Measurements from ENCODE around the gene ARID4B.
"Not testable (repeated sequence)": the region's sequence is repeated elsewhere in the genome, so short reads cannot be mapped to it uniquely, and the experiment has no call there.

The ARID4B gene

DNA sequence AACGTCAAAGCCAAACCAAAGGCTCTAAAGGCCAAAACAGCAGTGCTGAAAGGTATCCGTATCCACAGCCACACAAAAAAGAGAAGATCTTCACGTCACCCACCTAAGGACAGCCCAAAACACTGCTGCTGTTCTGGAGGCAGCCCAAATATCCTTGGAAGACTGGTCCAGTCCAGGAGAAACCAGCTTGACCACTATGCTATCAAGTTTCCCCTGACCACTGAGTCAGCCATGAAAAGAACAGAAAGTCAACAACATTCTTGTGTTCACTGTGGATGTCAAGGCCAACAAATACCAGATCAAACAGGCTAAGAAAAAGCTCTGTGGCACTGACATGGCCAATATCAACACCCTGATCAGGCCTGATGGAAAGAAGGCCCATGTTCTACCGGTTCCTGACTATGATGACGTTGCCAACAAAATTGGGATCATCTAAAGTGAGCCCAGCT lies 32.1 kb downstream of the ARID4B start:
- no peak for DNase-seq

- DNase-seq = no peak
Observed at GRCh38 chr1:235293322-235293942, 34.5 kb downstream of the ARID4B start.

DNA sequence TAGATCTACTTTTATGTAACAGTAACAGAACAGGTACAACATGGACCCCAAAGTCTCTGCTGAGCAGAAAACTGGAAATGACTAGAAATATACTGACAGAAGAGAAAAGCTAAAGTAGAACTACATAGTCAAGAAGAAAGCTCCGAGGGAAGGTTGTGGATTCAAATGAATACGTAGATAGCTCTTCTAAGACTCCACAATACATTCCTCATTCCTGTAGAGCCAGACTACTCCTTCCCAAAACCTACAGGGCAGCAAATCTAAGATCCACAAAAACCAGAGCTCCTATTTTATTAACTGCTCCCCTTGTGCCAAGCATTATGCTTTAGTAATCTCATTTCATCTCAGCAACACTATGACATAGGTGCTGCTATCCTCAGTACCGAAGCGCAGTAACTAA lies 35.2 kb downstream of the ARID4B start:
- no peak for DNase-seq

DNA sequence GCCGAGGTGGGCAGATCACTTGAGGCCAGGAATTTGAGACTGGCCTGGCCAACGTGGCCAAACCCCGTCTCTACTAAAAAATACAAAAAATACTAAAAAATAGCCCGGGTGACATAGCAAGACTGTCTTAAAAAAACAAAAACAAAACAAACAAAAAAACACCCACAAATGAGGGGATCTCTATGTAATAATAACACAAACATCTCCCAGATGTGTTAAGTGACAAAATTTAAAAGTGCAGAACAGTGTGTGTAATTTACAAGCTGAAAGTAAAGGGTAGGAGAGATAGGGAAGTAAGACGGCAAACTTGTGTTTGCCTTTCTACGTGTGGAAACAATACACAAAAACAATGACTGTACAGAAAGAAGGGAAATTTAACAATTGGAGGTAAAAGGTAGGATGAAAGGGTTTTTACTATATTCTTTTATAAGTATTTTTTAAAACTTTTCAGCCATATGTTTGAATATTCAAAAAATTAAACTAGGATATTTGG lies 36.3 kb downstream of the ARID4B start:
- no peak for DNase-seq

DNA sequence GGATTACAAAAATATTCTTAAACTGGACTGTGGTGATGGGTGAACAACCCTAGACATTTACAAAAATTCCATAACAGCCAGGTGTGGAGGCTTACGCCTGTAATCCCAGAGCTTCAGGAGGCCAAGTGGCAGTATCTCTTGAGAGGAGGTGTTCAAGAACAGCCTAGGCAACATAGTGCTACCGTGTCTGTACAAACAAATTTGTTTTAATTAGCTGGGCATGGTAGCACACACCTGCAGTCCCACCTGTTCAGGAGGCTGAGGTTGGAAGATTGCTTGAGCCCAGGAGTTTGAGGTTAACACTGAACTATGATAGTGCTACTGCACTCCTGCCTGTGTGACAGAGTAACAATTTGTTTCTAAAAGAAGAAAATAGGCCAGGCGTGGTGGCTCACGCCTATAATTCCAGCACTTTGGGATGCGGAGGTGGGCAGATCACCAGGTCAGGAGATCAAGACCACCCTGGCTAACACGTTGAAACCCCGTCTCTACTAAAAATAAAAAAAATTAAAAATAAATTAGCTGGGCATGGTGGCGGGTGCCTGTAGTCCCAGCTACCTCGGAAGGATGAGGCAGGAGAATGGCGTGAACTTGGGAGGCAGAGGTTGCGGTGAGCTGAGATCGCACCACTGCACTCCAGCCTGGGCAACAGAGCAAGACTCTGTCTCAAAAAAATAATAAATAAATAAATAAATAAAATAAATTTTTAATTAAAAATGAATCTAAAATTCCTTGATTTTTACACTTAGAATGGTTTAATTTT lies 37.1 kb downstream of the ARID4B start:
- DNase-seq = no peak

- DNase-seq = no peak
Observed at GRCh38 chr1:235289859-235290739, 37.9 kb downstream of the ARID4B start.

DNA sequence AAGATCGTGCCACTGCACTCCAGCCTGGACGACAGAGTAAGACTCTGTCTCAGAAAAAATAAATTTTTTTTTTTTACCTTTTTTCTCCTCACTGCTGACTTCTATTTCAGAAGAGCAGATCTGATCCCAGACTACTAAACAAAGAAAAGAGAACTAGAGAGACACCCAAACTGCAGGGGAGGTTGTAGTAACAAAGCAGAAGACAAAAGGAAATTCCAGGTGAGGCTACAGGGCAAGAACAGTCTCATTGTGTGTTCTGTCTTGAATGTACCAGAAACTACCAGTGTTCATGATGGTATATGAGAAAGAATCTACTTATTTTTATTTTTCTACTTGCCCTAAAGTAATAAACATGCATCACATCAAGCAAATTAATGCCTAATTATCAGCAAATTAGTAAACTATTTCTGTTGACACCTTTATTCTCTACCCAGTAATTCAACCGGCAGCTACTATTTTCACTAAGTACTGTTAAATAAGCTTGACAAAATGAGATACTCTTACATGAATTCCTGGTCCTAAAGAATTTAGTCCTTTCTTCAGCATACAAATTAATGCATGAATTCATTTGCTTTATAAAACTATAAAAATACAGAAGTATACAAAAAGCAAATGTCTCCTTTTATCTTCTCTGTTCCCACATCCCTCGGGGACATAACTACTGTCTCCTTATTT lies 40.6 kb downstream of the ARID4B start:
- DNase-seq = no peak

DNA sequence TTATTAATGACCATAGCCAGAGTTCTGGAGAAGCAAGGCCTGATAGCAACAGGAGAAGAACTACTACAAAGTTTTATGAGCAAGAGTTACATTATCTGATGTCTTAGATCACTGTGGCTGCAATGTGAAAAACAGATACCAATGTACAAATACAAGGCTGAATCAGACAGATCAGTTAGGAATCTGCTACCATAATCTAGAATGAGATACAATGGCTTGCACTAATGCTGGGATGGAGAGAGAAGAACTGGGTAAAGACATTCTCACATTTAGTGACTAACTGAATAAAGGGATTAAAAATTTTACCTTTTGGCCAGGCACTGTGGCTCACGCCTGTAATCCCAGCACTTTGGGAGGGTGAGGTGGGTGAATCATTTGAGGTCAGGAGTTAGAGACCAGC lies 41.3 kb downstream of the ARID4B start:
- no peak for DNase-seq

GRCh38 chr1:235284231-235284769 lies 43.7 kb downstream of the ARID4B start:
- DNase-seq = no peak

DNA sequence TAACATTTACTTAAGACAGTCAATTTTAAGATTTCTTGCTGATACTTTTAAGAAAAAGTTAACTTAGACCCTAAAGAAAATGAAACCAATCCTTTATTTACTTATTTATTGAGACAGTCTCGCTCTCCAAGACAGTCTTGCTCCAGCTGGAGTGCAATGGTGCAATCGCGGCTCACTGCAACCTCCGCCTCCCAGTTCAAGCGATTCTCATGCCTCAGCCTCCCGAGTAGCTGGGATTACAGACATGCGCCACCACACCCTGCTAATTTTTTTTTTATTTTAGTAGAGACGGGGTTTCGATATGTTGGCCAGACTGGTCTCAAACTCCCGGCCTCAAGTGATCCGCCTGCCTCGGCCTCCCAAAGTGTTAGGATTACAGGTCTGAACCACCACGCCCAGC lies 44.3 kb downstream of the ARID4B start:
- not testable (repeated sequence) for DNase-seq

- no peak for DNase-seq
Observed at GRCh38 chr1:235280467-235280866, 47.5 kb downstream of the ARID4B start.

DNA sequence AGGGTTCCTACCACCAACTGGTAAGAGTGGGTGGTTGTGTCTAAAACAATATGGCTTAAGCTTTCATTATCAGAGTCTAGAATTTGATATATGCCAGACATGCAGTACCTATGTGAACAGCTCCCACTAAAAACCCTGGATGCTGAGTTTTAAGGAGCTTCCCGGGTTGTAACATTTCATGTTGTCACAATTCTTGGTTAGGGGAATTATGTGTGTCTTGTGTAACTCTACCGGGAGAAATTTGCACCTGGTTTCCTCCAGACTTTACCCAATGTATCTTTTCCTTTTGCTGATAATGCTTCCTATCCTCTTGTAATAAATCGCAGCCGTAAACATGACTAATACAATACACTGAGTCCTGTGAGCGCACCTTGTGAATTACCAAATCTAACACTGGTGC lies 48.3 kb downstream of the ARID4B start:
- DNase-seq = no peak

DNA sequence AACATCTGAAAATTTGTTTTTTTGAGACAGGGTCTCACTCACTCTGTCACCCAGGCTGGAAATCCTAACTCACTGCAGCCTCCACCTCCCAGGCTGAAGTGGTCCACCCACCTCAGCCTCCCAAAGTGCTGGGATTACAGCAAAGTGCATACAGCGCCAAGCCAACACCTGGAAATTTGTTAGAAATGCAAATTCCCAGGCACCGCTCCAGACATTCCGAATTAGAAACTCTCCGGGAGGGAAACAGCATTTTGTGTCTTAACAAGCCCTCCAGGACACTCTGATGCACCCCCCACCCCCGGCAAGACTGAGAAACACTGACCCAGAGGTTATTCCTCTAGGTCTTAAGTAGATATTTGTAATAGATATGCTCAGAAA lies 49.1 kb downstream of the ARID4B start:
- no peak for DNase-seq

GRCh38 chr1:235278233-235278914 lies 49.6 kb downstream of the ARID4B start:
- DNase-seq = no peak

DNA sequence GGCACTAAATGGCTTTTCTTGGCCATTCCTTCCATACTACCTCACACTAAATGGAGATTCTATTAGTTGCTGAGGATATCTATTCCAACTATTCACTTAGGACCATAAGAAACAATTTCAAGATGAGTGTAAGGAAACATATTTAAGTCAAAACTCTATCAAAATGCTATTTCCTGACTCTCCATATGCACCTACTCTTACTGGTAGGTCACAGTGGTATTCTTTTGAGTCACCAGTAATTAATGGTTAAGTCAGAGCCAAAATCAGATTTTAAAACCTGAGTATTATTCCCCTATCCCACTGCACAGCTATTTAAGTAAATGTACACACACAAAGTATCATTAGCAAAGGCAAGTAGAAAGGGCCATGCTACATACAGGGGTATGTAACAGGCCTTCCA lies 50.3 kb downstream of the ARID4B start:
- DNase-seq = no peak

DNA sequence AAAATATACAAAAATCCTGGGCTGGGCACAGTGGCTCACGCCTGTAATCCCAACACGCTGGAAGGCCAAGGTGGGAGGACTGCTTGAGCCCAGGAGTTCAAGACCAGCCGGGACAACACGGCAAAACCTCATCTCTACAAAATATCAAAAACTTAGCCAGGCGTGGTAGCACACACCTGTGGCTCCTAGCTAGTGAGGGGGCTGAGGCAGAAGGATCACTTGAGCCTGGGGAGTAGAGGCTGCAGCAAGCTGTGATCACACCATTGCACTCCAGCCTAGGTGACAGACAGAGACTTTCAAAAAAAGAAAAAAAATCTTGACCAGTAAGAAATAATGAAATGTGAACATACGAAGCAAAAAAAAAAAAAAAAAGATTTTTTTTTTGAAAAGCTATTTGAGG lies 52.1 kb downstream of the ARID4B start:
- no peak for DNase-seq

DNA sequence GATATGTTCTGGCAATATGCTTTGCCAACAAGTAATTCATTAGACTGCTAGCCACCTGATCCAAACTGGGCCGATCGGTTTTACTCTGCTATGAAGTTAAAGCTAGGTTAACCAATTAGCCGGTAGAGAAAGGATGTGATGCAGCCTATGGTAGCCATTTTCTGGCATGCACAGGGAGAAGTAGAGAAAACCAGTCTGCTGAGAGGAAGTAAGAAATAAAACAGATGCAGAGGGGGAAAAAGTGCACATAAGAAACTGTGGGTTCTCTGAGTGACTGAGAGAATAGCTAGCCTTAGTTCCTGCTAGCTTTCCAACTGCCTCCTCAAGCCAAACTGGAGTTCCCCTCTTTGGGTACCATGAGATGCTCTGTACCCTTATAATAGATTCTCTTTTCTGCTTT lies 52.8 kb downstream of the ARID4B start:
- no peak for DNase-seq

- no peak for DNase-seq
Observed at GRCh38 chr1:235272851-235273250, 55.1 kb downstream of the ARID4B start.

DNA sequence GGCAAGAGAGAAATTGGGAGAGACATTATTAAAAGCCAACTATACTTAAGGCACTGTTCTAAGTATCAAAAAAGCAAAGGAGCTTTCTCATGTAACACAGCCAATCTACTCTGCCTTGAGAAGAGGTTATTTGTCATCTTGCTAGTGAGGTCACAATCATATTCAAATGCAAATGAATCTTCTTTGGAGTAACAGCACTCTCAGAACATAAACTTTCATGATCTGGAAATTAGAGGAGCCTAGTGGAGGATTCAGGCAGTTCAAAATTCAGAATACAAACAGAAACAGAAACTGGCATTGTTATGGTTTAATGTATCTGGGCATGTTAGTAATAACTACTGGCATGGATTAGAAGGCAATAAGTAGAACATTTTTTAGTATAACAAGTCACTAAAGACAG lies 57.4 kb downstream of the ARID4B start:
- DNase-seq = no peak

DNA sequence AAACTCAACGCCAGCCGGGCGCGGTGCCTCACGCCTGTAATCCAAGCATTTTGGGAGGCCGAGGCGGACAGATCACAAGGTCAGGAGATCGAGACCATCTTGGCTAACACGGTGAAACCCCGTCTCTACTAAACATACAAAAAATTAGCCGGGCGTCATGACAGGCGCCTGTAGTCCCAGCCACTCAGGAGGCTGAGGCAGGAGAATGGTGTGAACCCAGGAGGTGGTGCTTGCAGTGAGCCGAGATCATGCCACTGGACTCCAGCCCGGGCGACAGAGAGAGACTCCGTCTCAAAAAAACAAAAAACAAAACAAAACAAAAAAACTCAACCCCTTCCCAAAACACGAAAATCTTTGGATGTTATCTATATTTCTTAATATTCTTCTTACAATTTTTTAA lies 58.0 kb downstream of the ARID4B start:
- DNase-seq = not testable (repeated sequence)

GRCh38 chr1:235268379-235269125 lies 59.4 kb downstream of the ARID4B start:
- no peak for DNase-seq

Data from NCI-H187 (cell line).